Gastrocnemius medialis (tissue), 4 donors: ENCODE data around the gene CNDP1.

Source experiments
- CTCF ChIP-seq, 5 experiments: fragments of 450-650 bp in 3 of 5; fragments of 200-600 bp in 2 of 5; sonication (generic) in 2 of 5; IDR thresholded peaks in 4 of 5; conservative IDR thresholded peaks in 1 of 5; 1 replicate in 4 of 5; 2 replicates in 1 of 5; pipeline ENCODE4 v1.5.1; 2016 to 2019; ENCODE audit warnings: antibody characterized with exemption in 5 of 5, mild to moderate bottlenecking in 3 of 5, moderate library complexity in 3 of 5
- POLR2A ChIP-seq, 2 donors: fragments of 450-650 bp; IDR thresholded peaks; one replicate each; pipeline ENCODE4 v1.6.1; 2017; ENCODE audit warnings: antibody characterized with exemption in 2 of 2, mild to moderate bottlenecking in 2 of 2, moderate library complexity in 2 of 2

DNA sequence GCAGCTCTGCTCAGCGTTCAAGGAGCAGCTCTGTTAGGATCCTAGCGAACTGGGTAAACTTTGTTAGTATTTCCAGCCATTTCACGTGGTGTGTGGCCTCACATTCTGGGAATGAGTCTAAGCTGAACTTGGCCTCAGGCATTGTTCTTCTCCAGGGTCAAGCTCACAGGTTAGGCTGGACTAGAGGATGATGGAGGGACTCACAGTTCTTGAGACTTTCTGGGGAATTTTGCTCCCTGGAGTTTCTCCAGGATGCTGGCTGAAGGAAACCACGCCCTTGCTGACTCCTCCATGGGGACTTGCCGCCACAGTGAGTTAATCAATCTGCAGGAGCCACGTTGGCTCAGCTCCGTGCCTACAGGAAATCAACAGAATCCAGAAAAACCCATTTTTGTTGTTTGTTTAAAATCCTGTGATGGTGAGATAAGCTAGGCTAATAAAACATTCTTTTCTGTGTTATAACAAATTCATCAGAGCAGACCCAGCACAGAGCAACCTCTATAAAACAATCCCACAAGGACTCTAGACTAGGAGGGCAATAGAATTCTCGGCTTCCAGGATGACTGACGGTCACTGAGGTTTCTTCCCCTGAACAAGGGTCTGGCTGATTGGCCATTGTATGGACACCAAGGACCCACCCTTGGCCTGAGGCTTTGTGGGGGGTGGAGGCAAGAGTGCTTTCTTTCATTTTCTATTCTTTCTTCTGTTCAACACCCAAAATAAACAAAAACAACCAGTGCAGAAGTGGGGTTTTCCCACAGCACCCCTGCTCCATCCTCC is 12.6 kb downstream of the CNDP1 start:
- no peak for TF ChIP-seq POLR2A (IDR thresholded peaks at IDR 0.05)
- TF ChIP-seq CTCF (IDR thresholded peaks at IDR 0.05 in 4 of 5, conservative IDR thresholded peaks at IDR 0.05 in 1 of 5): no peak
